Trophoblast cell (in vitro differentiated cells and primary cell): Measurements from ENCODE around the gene SMIM44.
A peak's percentile ranks its signal among the peaks of the same experiment; 100 is the strongest.

Experiments
- DNase-seq, 2 donors: peaks; one replicate each; pipeline ENCODE4 v3.0.0-alpha.2; 2016
- H2AFZ ChIP-seq: 2 replicates; pipeline ENCODE4 v1.6.1; 2013; ENCODE audit warnings: low read length, moderate library complexity, mild to moderate bottlenecking; ENCODE audit not compliant: insufficient read depth, poor library complexity
- H2AK5ac ChIP-seq: 2 replicates; pipeline ENCODE4 v1.6.1; 2013; ENCODE audit warnings: mild to moderate bottlenecking, low read length
- H2BK120ac ChIP-seq: 2 replicates; pipeline ENCODE4 v1.6.1; 2013; ENCODE audit warnings: low read length, mild to moderate bottlenecking, moderate library complexity; ENCODE audit not compliant: insufficient read depth, poor library complexity
- H2BK12ac ChIP-seq: 2 replicates; pipeline ENCODE4 v1.6.1; 2013; ENCODE audit warnings: mild to moderate bottlenecking, low read length, moderate library complexity
- H2BK5ac ChIP-seq: 2 replicates; pipeline ENCODE4 v1.6.1; 2013; ENCODE audit warnings: low read length, low read depth, moderate library complexity, mild to moderate bottlenecking; ENCODE audit not compliant: poor library complexity
- H3K14ac ChIP-seq: 2 replicates; pipeline ENCODE4 v1.6.1; 2013; ENCODE audit warnings: mild to moderate bottlenecking, low read length
- H3K18ac ChIP-seq: 2 replicates; pipeline ENCODE4 v1.6.1; 2013; ENCODE audit warnings: mild to moderate bottlenecking, low read length
- H3K23ac ChIP-seq: 2 replicates; pipeline ENCODE4 v1.6.1; 2013; ENCODE audit warnings: low read length
- H3K27ac ChIP-seq: 2 replicates; pipeline ENCODE4 v1.5.1; 2013; ENCODE audit warnings: low read depth, mild to moderate bottlenecking, inconsistent platforms, low read length, moderate library complexity
- H3K27me3 ChIP-seq: 2 replicates; pipeline ENCODE4 v1.6.1; 2013; ENCODE audit warnings: inconsistent platforms, mild to moderate bottlenecking, low read length, moderate library complexity; ENCODE audit not compliant: insufficient read depth
- H3K36me3 ChIP-seq, 2 experiments: 1 replicate in 1 of 2; 2 replicates in 1 of 2; pipeline ENCODE4 v1.6.1; 2013; ENCODE audit warnings: low read length in 2 of 2, mild to moderate bottlenecking in 2 of 2, moderate library complexity in 1 of 2; ENCODE audit not compliant: insufficient read depth in 2 of 2, control insufficient read depth in 1 of 2
- H3K4ac ChIP-seq: 2 replicates; pipeline ENCODE4 v1.6.1; 2013; ENCODE audit warnings: low read depth, mild to moderate bottlenecking, low read length, moderate library complexity
- H3K4me1 ChIP-seq, 2 experiments: 1 replicate in 1 of 2; 2 replicates in 1 of 2; pipeline ENCODE4 v1.6.1; 2013; ENCODE audit warnings: low read length in 2 of 2, mild to moderate bottlenecking in 2 of 2, moderate library complexity in 1 of 2; ENCODE audit not compliant: insufficient read depth in 2 of 2, control insufficient read depth in 1 of 2
- H3K4me2 ChIP-seq: 2 replicates; pipeline ENCODE4 v1.6.1; 2013; ENCODE audit warnings: inconsistent platforms, mild to moderate bottlenecking, low read length, moderate library complexity
- H3K4me3 ChIP-seq: 2 replicates; pipeline ENCODE4 v1.5.1; 2013; ENCODE audit warnings: mild to moderate bottlenecking, low read depth, low read length, inconsistent platforms
- H3K79me1 ChIP-seq: one replicate; pipeline ENCODE4 v1.6.1; 2013; ENCODE audit warnings: low read length
- H3K79me2 ChIP-seq: 2 replicates; pipeline ENCODE4 v1.6.1; 2013; ENCODE audit warnings: low read length, mild to moderate bottlenecking; ENCODE audit not compliant: control insufficient read depth, insufficient read depth, poor library complexity
- H3K9ac ChIP-seq: 2 replicates; pipeline ENCODE4 v1.6.1; 2013; ENCODE audit warnings: mild to moderate bottlenecking, low read length
- H3K9me3 ChIP-seq: 2 replicates; pipeline ENCODE4 v1.6.1; 2013; ENCODE audit warnings: low read depth, mild to moderate bottlenecking, control low read depth, inconsistent platforms, low read length; ENCODE audit not compliant: insufficient read depth
- H4K12ac ChIP-seq: 2 replicates; pipeline ENCODE4 v1.6.1; 2013; ENCODE audit warnings: low read depth, mild to moderate bottlenecking, low read length, moderate library complexity
- H4K8ac ChIP-seq: 2 replicates; pipeline ENCODE4 v1.6.1; 2013; ENCODE audit warnings: low read depth, mild to moderate bottlenecking, low read length, moderate library complexity
- H4K91ac ChIP-seq: one replicate; pipeline ENCODE4 v1.6.1; 2013; ENCODE audit warnings: low read depth, mild to moderate bottlenecking, low read length, moderate library complexity
- WGBS: extraction: QIAGEN DNeasy Blood & Tissue Kit; methylation state at CpG from one replicate; pipeline ENCODE4 v1.1.7; 2013; ENCODE audit warnings: missing lambda C conversion rate; ENCODE audit not compliant: insufficient read length, insufficient coverage; ENCODE audit errors: extremely low coverage; 5-methylcytosine and 5-hydroxymethylcytosine counted together

The SMIM44 gene

DNA sequence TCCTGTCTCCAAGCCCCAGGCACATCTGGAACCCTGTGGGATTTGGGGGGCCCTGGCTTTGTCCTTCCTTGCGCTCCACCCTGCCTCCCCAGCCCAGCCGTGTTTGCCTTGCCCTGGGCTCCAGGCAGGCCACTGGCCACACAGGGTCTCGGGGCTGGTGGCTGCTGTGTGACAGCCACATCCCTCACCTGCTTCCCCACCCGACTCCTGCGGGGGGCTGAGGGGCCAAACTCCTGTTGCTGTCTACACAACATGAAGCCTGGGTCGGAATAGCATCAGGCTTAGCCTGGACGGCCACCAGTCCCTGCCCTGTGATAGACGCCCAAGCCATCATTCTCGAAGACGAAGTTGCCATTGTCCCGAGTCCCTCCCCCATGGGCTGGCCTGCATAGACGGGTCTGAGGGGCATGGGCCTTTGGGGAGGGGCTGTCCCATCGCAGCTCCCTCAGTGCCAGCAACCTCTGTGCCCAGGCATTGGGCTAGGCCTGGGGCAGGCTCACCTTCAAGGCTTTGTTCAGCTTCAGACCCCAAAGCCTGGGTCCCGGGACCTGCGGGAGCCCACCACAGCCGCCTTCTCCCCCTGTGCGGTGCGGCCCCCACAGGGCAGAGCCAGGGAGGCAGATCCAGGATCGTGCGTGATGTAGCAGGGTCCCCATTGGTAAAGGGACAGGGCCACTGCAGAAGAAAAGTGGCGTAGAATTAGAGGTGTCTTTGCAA lies 40.3 kb upstream of the SMIM44 start:
- Histone ChIP-seq H4K8ac (no peak overlapping the region), H2AFZ (no peak overlapping the region), H2BK5ac (no peak overlapping the region), H3K79me2 (peaks cover 7% of the 10 kb centered on the region), H2BK120ac (no peak overlapping the region), H3K23ac (no peak overlapping the region), H3K36me3 (peaks cover 74 to 80% of the 10 kb centered on the region in 2 experiments), H3K4me2 (no peak overlapping the region), H2BK12ac (no peak overlapping the region), H3K27ac (no peak overlapping the region), H3K4ac (no peak overlapping the region), H2AK5ac (no peak overlapping the region), H3K18ac (no peak overlapping the region), H4K91ac (no peak overlapping the region), H4K12ac (no peak overlapping the region), H3K9me3 (no peaks in the 10 kb centered on the region), H3K4me1 (peaks cover 17 to 29% of the 10 kb centered on the region in 2 experiments), H3K27me3 (no peaks in the 10 kb centered on the region), H3K4me3 (no peak overlapping the region), H3K9ac (no peak overlapping the region), H3K79me1 (peaks cover 4% of the 10 kb centered on the region), H3K14ac (no peak overlapping the region)
- DNase-seq: no peak
- WGBS: no CpG with 5 or more reads among the region's 21 CpGs

DNA sequence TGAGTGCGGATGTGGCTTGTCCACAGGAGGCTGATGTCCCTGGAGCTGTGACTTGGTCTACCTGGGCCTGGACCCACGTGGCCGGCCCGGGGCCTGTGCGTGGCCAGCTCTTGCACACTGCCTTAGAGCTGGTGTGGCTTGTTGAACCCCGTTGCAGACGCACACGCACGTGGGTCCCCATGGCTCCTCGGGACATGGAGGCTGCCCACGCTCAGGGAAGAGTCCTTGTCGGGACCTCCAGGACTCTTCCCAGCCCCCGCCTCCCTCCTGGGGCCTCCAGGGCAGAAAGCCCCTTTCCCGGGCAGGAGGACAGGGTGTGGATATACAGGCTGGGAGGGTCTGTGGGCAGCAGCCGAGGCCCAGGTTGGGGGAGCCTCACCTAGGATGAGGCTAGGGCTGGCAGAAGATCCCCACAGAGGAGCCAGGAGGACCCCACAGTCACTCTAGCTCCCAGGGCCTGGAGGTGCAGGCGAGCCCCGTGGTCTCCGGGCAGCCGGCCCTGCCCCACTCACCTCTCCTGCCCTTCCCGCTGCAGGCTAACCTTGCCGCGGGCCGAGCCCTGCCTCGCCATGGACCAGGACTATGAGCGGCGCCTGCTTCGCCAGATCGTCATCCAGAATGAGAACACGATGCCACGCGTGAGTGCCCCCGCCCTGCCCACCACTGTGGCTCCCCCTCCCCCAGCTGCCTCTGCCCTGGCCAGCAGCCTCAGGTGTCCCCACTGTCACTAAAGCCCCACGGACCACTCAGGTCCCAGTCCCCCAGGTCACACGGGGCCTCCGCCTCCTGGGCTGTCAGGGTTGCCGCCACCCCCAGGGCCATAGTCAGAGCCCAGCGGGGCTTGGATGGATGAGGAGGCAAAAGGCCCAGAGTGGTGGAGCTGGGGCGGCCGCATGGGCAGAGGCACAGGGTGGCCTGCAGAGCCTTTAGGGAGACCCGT lies 39.5 kb upstream of the SMIM44 start:
- Histone ChIP-seq H3K79me2 (peaks cover 7% of the 10 kb centered on the region), H4K91ac (no peak overlapping the region), H2BK5ac (no peak overlapping the region), H3K27me3 (no peaks in the 10 kb centered on the region), H3K9me3 (no peaks in the 10 kb centered on the region), H3K27ac (no peak overlapping the region), H3K4me1 (peaks cover 20 to 32% of the 10 kb centered on the region in 2 experiments), H3K4ac (peak overlapping the region; percentile 64), H3K4me2 (no peak overlapping the region), H3K23ac (no peak overlapping the region), H3K36me3 (peaks cover 67 to 75% of the 10 kb centered on the region in 2 experiments), H2BK120ac (no peak overlapping the region), H3K14ac (no peak overlapping the region), H2BK12ac (no peak overlapping the region), H3K9ac (no peak overlapping the region), H3K18ac (peak overlapping the region; percentile 48), H3K4me3 (no peak overlapping the region), H4K12ac (no peak overlapping the region), H4K8ac (no peak overlapping the region), H2AK5ac (no peak overlapping the region), H3K79me1 (peaks cover 4% of the 10 kb centered on the region), H2AFZ (no peak overlapping the region)
- no CpG with 5 or more reads among the region's 40 CpGs for WGBS
- no peak for DNase-seq

DNA sequence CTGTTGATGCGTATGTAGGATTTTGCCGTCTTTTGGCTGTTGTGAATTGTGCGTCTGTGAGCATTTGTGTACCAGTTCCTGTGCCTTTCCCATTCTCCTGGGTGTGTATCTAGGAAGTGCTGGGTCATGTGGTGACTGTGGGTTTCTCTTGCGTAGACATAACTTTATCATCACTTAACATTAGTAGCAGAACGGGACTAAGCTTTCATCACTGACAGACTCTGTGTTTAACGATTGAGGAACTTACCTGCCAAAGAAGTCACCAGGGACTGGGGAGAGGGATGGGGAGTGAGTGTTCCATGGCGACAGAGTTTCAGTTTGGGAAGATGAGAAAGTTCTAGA lies 37.8 kb upstream of the SMIM44 start:
- Histone ChIP-seq H3K9ac (no peak overlapping the region), H3K27ac (peak overlapping the region; percentile 78), H3K4me3 (no peak overlapping the region), H3K79me2 (peaks cover 12% of the 10 kb centered on the region), H3K4me1 (peaks cover 20 to 32% of the 10 kb centered on the region in 2 experiments), H2BK120ac (no peak overlapping the region), H4K91ac (peak overlapping the region; percentile 76), H3K14ac (peak overlapping the region; percentile 37), H3K9me3 (peaks cover 3% of the 10 kb centered on the region), H3K4ac (peak overlapping the region; percentile 61), H2AFZ (no peak overlapping the region), H3K79me1 (peaks cover 4% of the 10 kb centered on the region), H3K36me3 (peaks cover 60 to 67% of the 10 kb centered on the region in 2 experiments), H3K4me2 (no peak overlapping the region), H4K12ac (no peak overlapping the region), H3K27me3 (no peaks in the 10 kb centered on the region), H2AK5ac (peak overlapping the region; percentile 56), H2BK12ac (no peak overlapping the region), H4K8ac (peak overlapping the region; percentile 52), H2BK5ac (peak overlapping the region; percentile 43), H3K18ac (peak overlapping the region; percentile 52), H3K23ac (no peak overlapping the region)
- WGBS: no CpG with 5 or more reads among the region's 7 CpGs
- no peak for DNase-seq

DNA sequence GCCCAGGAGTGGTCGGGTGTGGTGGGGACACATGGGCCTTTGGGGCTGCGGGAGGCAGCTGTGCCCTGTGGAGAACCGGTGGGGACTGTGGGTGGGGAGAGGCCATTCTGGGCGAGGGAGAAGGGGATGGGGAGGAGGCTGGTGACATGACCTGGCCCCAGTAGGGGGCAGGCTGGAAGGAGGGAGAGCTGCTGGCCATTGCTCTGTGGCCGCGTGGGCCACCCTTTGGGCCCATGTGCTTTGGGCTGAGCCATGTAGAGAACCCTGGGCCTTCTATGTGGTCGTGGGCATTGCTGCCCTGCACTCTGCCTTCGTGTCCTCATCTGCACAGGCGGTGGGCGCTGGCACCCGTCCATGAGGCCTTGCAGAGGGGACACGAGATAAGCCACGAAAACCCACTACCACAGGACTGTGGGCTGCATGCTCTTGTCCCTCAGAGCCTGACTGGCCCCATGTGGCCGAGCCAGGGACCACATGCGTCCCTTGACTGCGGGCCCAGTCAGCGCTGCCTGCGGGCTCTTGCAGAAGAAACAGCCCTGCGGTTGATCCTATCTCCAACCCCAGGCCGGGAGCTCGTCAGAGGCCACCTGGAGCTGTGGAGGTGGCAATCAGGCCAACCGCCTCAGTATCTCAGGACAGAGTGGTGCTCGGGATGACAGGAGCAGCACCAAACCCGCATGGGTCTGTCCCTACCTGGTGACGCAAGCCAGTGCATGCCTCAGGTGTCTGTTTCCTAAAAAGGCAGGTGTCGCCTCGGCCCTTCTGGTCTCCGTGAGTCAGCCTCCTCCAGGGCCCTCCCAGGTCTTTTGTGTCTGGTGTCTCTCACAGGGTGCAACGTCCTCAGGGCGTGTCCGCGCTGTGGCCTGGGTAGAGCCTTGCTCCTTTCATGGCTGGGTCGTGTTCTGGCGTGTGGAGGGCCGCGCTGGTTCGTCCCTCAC lies 37.2 kb upstream of the SMIM44 start:
- peak; percentile 100 for DNase-seq
- no peak overlapping the region for H3K4me3 ChIP-seq

More for the DNA sequence above, 37.2 kb upstream of the SMIM44 start:
- H3K23ac ChIP-seq: no peak overlapping the region
- H4K8ac ChIP-seq: peak overlapping the region; percentile 52
- H4K12ac ChIP-seq: no peak overlapping the region
- no peak overlapping the region for H2BK120ac ChIP-seq
- H3K36me3 ChIP-seq: peaks cover 55 to 62% of the 10 kb centered on the region in 2 experiments
- peak overlapping the region; percentile 48 for H3K9ac ChIP-seq
- peak overlapping the region; percentile 7 for H2BK12ac ChIP-seq
- H3K14ac ChIP-seq: peak overlapping the region; percentile 37
- H3K27me3 ChIP-seq: no peaks in the 10 kb centered on the region
- H3K18ac ChIP-seq: peak overlapping the region; percentile 58
- H3K9me3 ChIP-seq: peaks cover 3% of the 10 kb centered on the region
- H3K4me2 ChIP-seq: no peak overlapping the region
- H2AFZ ChIP-seq: no peak overlapping the region
- peak overlapping the region; percentile 43 for H2BK5ac ChIP-seq
- peaks cover 4% of the 10 kb centered on the region for H3K79me1 ChIP-seq
- H2AK5ac ChIP-seq: peak overlapping the region; percentile 56
- H3K4me1 ChIP-seq: peaks cover 20 to 32% of the 10 kb centered on the region in 2 experiments
- peak overlapping the region; percentile 78 for H3K27ac ChIP-seq
- peak overlapping the region; percentile 61 for H3K4ac ChIP-seq
- H3K79me2 ChIP-seq: peaks cover 13% of the 10 kb centered on the region
- H4K91ac ChIP-seq: peak overlapping the region; percentile 76
- WGBS: no CpG with 5 or more reads among the region's 37 CpGs
